ENCODE measurements around the gene SLC25A48.

DNA sequence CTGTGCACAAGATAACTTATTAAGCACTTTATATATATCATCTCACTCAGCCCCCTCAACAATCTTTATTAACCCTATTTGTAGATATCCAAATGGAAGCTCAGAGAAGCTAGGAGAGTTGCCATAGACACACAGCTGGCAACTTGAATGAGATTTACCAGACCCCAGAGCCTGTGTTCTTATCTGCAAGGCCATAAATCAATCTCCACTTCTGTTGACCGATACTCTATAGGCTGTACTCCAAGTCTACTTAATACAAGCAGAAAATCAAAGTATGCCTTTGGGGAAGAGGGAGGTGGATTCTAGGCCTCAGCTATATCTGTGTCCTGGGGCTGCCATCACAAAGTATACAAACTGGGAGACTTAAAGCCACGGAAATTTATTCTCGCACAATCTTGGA lies 67.2 kb downstream of the SLC25A48 start:
- TF ChIP-seq, protein P1, sequence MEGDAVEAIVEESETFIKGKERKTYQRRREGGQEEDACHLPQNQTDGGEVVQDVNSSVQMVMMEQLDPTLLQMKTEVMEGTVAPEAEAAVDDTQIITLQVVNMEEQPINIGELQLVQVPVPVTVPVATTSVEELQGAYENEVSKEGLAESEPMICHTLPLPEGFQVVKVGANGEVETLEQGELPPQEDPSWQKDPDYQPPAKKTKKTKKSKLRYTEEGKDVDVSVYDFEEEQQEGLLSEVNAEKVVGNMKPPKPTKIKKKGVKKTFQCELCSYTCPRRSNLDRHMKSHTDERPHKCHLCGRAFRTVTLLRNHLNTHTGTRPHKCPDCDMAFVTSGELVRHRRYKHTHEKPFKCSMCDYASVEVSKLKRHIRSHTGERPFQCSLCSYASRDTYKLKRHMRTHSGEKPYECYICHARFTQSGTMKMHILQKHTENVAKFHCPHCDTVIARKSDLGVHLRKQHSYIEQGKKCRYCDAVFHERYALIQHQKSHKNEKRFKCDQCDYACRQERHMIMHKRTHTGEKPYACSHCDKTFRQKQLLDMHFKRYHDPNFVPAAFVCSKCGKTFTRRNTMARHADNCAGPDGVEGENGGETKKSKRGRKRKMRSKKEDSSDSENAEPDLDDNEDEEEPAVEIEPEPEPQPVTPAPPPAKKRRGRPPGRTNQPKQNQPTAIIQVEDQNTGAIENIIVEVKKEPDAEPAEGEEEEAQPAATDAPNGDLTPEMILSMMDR (IDR thresholded peaks at IDR 0.05), result no peak
- no peak for TF ChIP-seq ZFX (IDR thresholded peaks at IDR 0.05; ENCODE audit: borderline replicate concordance)

All from 22Rv1 (cell line).